DLD1 (cell line): ENCODE results near the gene EFTUD2.

Experiments
- in situ Hi-C: cut with HindIII; loops from 2 replicates; pipeline ENCODE4 v1.10.0; 2017; ENCODE audit warnings: low sequenced_read_pairs

The EFTUD2 gene

GRCh38 chr17:44889003-44889402, 10.2 kb downstream of the EFTUD2 start:
- in situ Hi-C loops, result no loop called here

GRCh38 chr17:44887971-44888954, 11.0 kb downstream of the EFTUD2 start:
- in situ Hi-C loops, result no loop called here

GRCh38 chr17:44887016-44887415, 12.2 kb downstream of the EFTUD2 start:
- in situ Hi-C loops, result no loop called here

- in situ Hi-C loops, result no loop called here
Observed at GRCh38 chr17:44884941-44885340, 14.3 kb downstream of the EFTUD2 start.

- in situ Hi-C loops, result no loop called here
Observed at GRCh38 chr17:44881145-44881544, 18.1 kb downstream of the EFTUD2 start.

- in situ Hi-C loops, result no loop called here
Observed at GRCh38 chr17:44880062-44880461, 19.2 kb downstream of the EFTUD2 start.

- in situ Hi-C loops, result no loop called here
Observed at GRCh38 chr17:44879376-44879775, 19.9 kb downstream of the EFTUD2 start.

- in situ Hi-C loops, result no loop called here
Observed at GRCh38 chr17:44878627-44879221, 20.5 kb downstream of the EFTUD2 start.

- in situ Hi-C loops, result no loop called here
Observed at GRCh38 chr17:44877121-44877520, 22.1 kb downstream of the EFTUD2 start.

GRCh38 chr17:44875761-44876160, 23.5 kb downstream of the EFTUD2 start:
- in situ Hi-C loops, result no loop called here

- in situ Hi-C loops, result no loop called here
Observed at GRCh38 chr17:44872131-44872768, 27.0 kb downstream of the EFTUD2 start.

- in situ Hi-C loops, result no loop called here
Observed at GRCh38 chr17:44871556-44871955, 27.7 kb downstream of the EFTUD2 start.

- in situ Hi-C loops, result no loop called here
Observed at GRCh38 chr17:44867841-44868240, 31.4 kb downstream of the EFTUD2 start.

- in situ Hi-C loops, result no loop called here
Observed at GRCh38 chr17:44865931-44866330, 33.3 kb downstream of the EFTUD2 start.

GRCh38 chr17:44865231-44865660, 34.0 kb downstream of the EFTUD2 start:
- in situ Hi-C loops, result no loop called here

- in situ Hi-C loops, result no loop called here
Observed at GRCh38 chr17:44864831-44865230, 34.4 kb downstream of the EFTUD2 start.

GRCh38 chr17:44863061-44863918, 36.0 kb downstream of the EFTUD2 start:
- in situ Hi-C loops, result no loop called here

GRCh38 chr17:44862278-44862914, 36.8 kb downstream of the EFTUD2 start:
- in situ Hi-C loops, result no loop called here

GRCh38 chr17:44859701-44860100, 39.5 kb downstream of the EFTUD2 start:
- in situ Hi-C loops, result no loop called here

GRCh38 chr17:44854192-44854591, 45.1 kb downstream of the EFTUD2 start:
- in situ Hi-C loops, result no loop called here
